HG03558 (cell line): ENCODE data around the gene HAUS5.
"Not testable (repeated sequence)": the region's sequence is repeated elsewhere in the genome, so short reads cannot be mapped to it uniquely, and the experiment has no call there.

Experiments used
- ATAC-seq: cut with Tn5 transposase; IDR thresholded peaks from one replicate; pipeline ENCODE4 v1.9.1; 2021; ENCODE audit warnings: moderate number of reproducible peaks; ENCODE audit not compliant: unreplicated experiment; ENCODE audit errors: extremely low read depth

HAUS5 gene, protein sequence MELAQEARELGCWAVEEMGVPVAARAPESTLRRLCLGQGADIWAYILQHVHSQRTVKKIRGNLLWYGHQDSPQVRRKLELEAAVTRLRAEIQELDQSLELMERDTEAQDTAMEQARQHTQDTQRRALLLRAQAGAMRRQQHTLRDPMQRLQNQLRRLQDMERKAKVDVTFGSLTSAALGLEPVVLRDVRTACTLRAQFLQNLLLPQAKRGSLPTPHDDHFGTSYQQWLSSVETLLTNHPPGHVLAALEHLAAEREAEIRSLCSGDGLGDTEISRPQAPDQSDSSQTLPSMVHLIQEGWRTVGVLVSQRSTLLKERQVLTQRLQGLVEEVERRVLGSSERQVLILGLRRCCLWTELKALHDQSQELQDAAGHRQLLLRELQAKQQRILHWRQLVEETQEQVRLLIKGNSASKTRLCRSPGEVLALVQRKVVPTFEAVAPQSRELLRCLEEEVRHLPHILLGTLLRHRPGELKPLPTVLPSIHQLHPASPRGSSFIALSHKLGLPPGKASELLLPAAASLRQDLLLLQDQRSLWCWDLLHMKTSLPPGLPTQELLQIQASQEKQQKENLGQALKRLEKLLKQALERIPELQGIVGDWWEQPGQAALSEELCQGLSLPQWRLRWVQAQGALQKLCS

DNA sequence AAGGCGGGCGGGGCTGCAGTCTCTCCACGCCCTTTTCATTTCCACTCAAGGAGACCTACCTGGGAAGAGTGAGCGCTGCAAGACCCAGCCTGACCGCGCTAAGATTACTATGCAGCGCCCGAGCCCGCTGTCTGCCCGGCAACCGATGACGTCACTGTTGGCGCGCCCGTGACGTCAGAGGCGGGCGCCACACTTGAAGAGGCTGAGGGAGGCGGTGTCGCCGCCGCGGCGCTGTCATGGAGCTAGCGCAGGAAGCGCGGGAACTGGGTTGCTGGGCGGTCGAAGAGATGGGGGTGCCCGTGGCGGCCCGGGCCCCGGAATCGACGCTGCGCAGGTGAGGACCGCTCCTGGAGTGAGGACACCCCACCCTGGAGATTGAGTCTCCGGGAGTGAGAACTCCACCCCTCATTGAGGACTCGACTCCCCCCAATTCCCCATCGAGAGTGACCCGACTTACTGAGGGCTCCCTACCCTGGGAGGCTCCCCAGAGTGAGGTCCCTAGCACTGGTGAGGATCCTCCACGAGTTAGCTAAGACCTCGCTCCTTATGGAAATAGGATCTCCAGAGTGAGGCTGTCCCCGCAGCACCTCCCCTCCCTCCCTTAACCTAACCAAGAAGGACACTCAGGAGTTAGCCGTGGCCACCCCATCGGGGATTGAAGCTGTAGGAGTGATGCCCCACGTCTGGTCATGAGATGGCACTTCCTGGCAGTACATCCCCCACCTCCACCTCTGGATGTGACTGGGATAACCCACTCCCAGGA, at the start of gene HAUS5:
HAUS5 (plus strand) TSS at position 177 of the 763 bp plus-strand sequence; CDS start at position 237, 60 bp downstream.
- no peak for ATAC-seq

GRCh38 chr19:35562776-35563175, 49.8 kb upstream of the HAUS5 start:
- ATAC-seq, result no peak

DNA sequence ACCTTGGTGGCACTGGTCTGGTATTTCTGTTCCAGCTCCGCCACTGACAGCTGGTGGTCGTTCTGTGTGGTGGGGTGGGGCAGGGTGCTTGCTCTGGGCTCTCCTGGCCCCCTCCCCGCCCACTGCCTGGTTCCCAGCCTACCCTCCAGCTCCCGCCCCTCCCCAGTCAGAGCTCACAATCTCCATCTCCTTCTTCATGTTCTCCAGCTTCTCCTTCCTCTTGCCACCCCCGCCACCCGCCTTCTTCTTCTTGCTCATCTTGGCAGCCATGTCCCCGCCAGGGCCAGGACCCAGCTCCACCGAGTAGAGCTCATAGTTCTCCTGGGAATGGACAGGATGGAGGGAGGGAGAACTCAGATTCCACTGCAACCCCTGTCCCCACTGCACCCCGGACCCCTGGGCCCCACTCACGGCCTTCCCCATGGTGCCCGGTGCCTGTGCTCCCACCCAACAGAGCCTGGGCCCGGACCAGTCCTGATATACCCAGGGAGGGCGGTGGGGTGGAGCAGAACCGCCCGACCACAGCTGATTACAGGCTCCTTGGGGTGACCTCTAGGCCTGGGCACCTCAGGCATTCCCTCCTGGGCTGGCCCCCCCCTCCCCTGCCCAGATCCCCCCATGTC, 49.2 kb upstream of the HAUS5 start, which contains the start of gene ATP4A:
ATP4A (minus strand) TSS at position 452 of the 623 bp plus-strand sequence; CDS start at position 423, 29 bp downstream.
- ATAC-seq, result no peak

DNA sequence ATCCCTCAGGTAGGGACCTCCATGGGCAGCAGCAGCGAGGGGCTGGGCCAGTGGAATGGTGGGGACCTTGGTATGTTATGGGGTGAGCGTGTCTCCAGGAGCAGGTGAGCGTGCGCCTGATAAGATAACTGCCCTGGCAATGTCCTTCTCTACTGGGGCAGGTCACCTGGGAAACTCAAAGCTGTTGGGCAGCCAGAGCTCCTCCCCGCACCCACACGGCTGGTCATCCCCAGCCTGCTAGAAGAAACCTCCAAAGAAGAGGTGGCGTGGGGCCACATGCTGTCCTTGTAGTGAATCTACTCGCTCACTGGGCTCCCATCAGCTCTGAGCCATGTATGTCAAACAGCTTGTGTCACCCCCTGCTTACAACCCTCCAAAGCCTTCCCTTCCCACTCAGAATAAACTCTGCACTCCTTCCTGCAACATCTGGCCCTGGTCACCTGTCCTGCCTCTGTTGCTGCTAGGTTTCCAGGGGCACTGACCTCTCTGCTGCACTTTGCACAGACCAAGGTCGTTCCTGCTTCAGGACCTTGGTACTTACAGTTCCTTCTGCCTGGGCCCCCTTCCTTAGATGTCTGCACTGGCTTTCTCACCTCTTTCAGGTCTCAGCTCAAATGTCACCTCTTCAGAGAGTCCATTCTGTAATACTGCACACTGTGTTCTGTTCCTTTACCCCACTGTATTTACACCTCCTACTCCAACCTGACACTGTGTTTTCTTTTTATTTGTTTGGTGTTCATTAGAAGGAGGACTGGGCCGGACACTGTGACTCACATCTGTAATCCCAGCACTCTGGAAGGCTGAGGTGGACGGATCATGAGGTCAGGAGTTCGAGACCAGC, 47.3 kb upstream of the HAUS5 start:
- ATAC-seq, result no peak

- no peak for ATAC-seq
Measured at GRCh38 chr19:35566738-35567137, 45.8 kb upstream of the HAUS5 start.

DNA sequence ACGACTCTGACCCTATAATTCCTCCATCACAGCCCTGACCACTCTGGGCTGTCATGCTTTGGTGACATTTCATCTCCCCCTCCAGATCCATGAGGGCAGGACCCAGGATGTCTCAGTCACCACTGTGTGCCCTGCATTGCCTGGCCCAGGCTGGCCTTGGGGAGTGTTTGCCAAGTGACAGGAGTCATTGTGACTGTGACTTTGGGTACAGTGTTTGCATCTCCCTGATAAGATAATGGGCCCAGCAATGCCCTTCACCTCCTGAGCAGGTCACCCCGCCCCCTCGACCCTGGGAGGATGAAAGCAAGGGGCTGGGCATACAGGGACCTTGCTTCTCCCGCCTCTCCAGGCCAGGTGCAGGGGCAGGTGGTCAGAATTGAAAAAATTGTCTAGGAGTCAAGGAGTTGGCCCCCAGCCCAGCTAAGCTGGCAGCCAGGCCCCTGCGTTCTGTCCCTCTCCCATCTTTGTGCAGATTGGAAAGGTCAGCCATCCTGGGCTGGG, 43.2 kb upstream of the HAUS5 start:
- ATAC-seq, result no peak

DNA sequence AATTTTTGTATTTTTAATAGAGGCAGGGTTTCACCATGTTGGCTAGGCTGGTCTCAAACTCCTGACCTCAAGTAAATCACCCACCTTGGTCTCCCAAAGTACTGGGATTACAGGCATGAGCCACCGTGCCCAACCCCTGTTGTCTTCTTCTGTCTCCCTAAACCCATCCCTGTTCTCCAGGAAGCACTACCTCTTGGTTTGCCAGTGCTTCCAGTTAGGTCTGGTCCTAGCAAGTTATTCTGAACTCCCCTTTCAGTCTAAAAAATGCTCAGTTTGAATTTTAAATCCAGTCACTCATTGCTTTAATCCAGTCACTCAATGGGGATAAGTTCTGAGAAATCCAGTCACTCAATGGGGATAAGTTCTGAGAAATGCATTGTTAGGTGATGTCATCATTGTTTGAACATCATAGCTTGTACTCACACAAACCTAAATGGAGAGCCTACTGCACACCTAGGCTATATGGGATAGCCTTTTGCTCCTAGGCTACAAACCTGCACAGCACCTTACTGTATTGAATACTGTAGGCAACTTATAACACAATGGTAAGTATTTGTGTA, 41.0 kb upstream of the HAUS5 start:
- ATAC-seq, result no peak

DNA sequence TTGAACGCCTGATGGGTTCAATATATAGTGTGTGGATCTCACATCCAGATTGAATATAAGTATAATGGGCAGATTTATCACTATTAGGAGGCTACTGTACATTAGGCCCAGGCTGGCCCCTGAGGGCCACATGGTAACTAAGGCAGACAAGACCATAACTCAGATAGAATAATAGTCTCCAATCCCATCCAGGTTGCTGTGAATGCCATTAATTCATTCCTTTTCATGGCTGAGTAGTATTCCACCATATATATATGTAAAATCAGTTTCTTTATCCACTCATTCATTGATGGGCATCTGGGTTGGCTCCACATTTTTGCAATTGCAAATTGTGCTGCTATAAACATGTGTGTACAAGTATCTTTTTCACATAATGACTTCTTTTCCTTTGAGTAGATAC, 34.6 kb upstream of the HAUS5 start:
- ATAC-seq, result no peak

GRCh38 chr19:35578707-35579106, 33.8 kb upstream of the HAUS5 start:
- no peak for ATAC-seq

GRCh38 chr19:35582760-35583159, 29.8 kb upstream of the HAUS5 start:
- ATAC-seq, result no peak

DNA sequence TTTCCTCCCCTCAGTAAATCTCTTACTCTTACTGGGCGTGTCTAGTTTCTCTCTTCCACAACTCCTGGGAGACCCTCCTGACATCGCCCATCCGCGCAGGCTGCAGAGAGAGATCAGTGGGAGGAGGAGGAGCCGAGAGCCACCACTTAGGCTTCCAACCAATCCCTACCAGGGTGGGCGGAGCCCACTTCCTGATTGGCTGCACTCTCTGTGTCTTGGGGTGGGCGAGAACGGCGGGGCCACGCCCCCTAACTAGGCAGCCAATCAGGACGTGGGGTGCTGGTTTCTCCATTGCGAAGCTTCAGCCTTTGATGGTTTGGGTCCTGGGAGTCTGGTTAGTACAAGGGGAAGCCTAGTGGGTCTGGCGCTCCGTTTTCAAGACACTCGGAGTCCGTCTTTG, 26.7 kb upstream of the HAUS5 start, which contains the start of gene PMIS2:
PMIS2 (plus strand) TSS at position 326 of the 400 bp plus-strand sequence. CDS start 87 bp downstream, outside the sequence.
- ATAC-seq, result no peak

- ATAC-seq, result no peak
Measured at GRCh38 chr19:35587321-35587720, 25.2 kb upstream of the HAUS5 start.

GRCh38 chr19:35590875-35591274, 21.7 kb upstream of the HAUS5 start:
- no peak for ATAC-seq

GRCh38 chr19:35592226-35592625, 20.3 kb upstream of the HAUS5 start:
- no peak for ATAC-seq

- not testable (repeated sequence) for ATAC-seq
Measured at GRCh38 chr19:35595026-35595425, 17.5 kb upstream of the HAUS5 start.

DNA sequence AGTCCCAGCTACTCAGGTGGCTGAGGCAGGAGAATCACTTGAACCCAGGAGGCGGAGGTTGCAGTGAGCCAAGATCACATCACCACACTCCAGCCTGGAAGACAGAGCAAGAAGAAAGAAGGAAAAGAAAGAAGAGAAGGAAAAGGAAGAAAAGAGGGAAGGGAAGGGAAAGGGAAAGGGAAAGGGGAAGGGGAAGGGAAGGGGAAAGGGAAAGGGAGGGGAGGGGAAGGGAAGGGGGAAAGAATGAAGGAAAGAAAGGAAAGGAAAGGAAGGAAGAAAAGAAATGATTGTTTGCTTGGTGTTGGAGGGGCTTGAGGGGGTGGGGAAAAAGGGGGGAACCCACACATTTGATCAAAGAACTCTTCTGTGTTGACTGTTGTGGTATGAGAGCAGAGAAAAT, 16.6 kb upstream of the HAUS5 start:
- ATAC-seq, result no peak

DNA sequence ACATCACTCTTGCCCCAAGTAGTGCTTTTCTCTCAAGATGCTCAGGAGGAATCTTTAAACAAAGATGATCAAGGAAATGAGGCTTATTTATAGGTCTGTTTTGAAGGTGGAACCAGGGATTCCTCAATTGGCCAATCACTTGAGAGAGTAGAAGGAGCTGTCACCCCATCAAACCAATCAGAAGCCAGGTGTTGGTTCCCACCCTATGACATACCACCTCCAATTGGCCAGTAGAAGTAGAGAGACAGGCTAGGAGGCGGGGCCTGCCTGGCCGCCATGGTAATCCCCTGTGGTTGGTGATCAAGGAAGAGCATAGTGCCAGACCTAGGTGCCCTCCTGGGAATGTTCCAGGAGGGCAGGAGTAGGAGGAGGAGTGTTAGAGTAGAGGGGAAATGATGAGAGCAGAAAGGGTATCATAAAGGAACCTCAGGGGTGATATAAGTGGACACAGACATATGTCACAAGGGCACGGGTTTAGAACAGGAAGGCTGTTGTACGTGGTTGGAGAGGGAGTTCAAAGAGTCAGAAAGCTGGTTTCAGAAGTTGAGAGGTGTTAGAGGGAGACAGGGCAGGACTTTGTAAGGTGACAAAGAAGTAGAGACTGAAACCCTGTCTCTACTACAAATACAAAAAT, 16.1 kb upstream of the HAUS5 start:
- ATAC-seq, result no peak

DNA sequence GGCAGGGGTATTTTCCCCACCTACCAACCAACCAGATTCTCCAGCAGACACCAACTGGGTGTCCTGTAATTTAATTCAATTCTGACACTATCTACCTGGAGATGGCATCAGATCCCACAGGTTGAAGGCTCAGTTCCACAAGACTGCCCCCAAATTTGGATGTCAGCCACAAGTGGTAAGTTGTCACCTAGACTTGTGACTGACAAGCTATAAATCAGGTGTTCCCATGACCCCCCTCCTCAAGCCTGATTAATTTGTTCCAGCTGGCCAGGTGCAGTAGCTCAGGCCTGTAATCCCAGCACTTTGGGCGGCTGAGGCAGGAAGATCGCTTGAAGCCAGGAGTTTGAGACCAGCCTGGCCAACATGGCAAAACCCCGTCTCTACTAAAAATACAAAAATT, 10.6 kb upstream of the HAUS5 start:
- ATAC-seq, result no peak
